K562 (cell line): Measurements from ENCODE around the gene BID. TPM values are rescaled to one million over a fixed set of nuclear protein-coding genes. Genes with fewer than 3 reads are reported as not detected.

Experiments used
- ARID4B ChIP-seq: sonication (generic); formaldehyde crosslinking; IDR thresholded peaks from 2 replicates; pipeline ENCODE4 v1.8.0; 2022; ENCODE audit warnings: mild to moderate bottlenecking, missing genetic modification reagents
- CBX5 ChIP-seq: IDR thresholded peaks from 2 replicates; pipeline ENCODE4 v1.6.1; 2014; ENCODE audit warnings: low read depth, borderline replicate concordance
- CHD2 ChIP-seq: IDR thresholded peaks from 2 replicates; pipeline ENCODE4 v1.6.1; 2011; ENCODE audit warnings: low read depth, low read length
- CREB1 ChIP-seq, 2 experiments: sonication (generic) in 1 of 2; formaldehyde crosslinking in 1 of 2; IDR thresholded peaks; 2 replicates each; pipeline versions ENCODE4 v1.6.1 to v1.8.0; 2012 to 2022; ENCODE audit warnings: inconsistent platforms in 1 of 2, mild to moderate bottlenecking in 1 of 2, missing genetic modification reagents in 1 of 2, moderate library complexity in 1 of 2
- HNRNPUL1 ChIP-seq: fragments of 200-400 bp; formaldehyde crosslinking; IDR thresholded peaks from 2 replicates; pipeline ENCODE4 v1.6.1; 2017; ENCODE audit warnings: low read length
- MAX ChIP-seq: sonication (generic); formaldehyde crosslinking; IDR thresholded peaks from 2 replicates; pipeline ENCODE4 v1.9.0; 2022; ENCODE audit warnings: mild to moderate bottlenecking, missing genetic modification reagents
- NR2C2 ChIP-seq, 2 experiments: fragments of 200-800 bp in 1 of 2; sonication (Bioruptor generic) in 1 of 2; sonication (generic) in 1 of 2; formaldehyde crosslinking in 1 of 2; IDR thresholded peaks; 2 replicates each; pipeline versions ENCODE4 v1.6.1 to v1.8.0; 2016 to 2022; ENCODE audit warnings: mild to moderate bottlenecking in 1 of 2, missing compliant biosample characterization in 1 of 2, missing genetic modification characterization in 1 of 2, missing genetic modification reagents in 1 of 2
- NUFIP1 ChIP-seq: fragments of 450-650 bp; IDR thresholded peaks from 2 replicates; pipeline ENCODE4 v1.6.1; 2018; ENCODE audit not compliant: partially characterized antibody
- PCBP1 ChIP-seq: fragments of 200-400 bp; formaldehyde crosslinking; IDR thresholded peaks from 2 replicates; pipeline ENCODE4 v1.6.1; 2018; ENCODE audit warnings: mild to moderate bottlenecking, low read depth, low read length; ENCODE audit not compliant: poor library complexity, severe bottlenecking
- TAF1 ChIP-seq: IDR thresholded peaks from 2 replicates; pipeline ENCODE4 v1.6.1; 2011; ENCODE audit warnings: mild to moderate bottlenecking, low read length, moderate library complexity; ENCODE audit not compliant: insufficient read depth, control insufficient read depth, severe bottlenecking; ENCODE audit errors: extremely low read depth
- TRIM25 ChIP-seq: fragments of 450-650 bp; IDR thresholded peaks from 2 replicates; pipeline ENCODE4 v1.7.0; 2016; ENCODE audit warnings: borderline replicate concordance
- ZNF57 ChIP-seq: fragments of 450-650 bp; formaldehyde crosslinking; IDR thresholded peaks from 2 replicates; pipeline ENCODE4 v1.4.0; 2020; ENCODE audit warnings: mild to moderate bottlenecking, moderate library complexity
- ZNF76 ChIP-seq: fragments of 250-450 bp; sonication (Bioruptor Pico); IDR thresholded peaks from 2 replicates; pipeline ENCODE4 v1.4.0; 2020; ENCODE audit warnings: mild to moderate bottlenecking, moderate library complexity, borderline replicate concordance
- ZNF764 ChIP-seq: fragments of 250-450 bp; sonication (Bioruptor Pico); IDR thresholded peaks from 2 replicates; pipeline ENCODE4 v1.4.0; 2020; ENCODE audit warnings: low read depth, mild to moderate bottlenecking, moderate library complexity
- polyA plus RNA-seq, 8 experiments: library from polyadenylated mRNA; depleted of rRNA in 4 of 8; stranded (reverse) in 5 of 8; unstranded in 3 of 8; fragments of >200 nt; fragmentation: Nextera tagmentation in 2 of 8; fragmentation: Illumina TruSeq in 1 of 8; extraction: Ambion mirVana in 2 of 8; extraction: Trizol in 1 of 8; gene quantifications; 2 replicates each; pipeline versions ENCODE4 v1.2.1 to v1.2.3, GENCODE V29; 2011 to 2014; ENCODE audit warnings: inconsistent platforms in 1 of 8, missing spikeins in 1 of 8
- total RNA-seq, 7 experiments: library from RNA; depleted of rRNA in 6 of 7; stranded (reverse); fragments of >200 nt in 6 of 7; fragmentation: Illumina TruSeq in 2 of 7; extraction: Trizol in 2 of 7; gene quantifications; 2 replicates each; pipeline versions ENCODE4 v1.2.1 to v1.2.3, GENCODE V29; 2011 to 2021; ENCODE audit warnings: low replicate concordance in 1 of 7

BID gene
- total and polyA plus RNA-seq, 9 of the 15 experiments (the other 6 are each of a cell fraction or from before 2014, with no cell fraction given): 5.2 to 209 (median 63.7) TPM

GRCh38 chr22:17772958-17773605, 1.2 kb downstream of the BID start (continued):
- no peak for TF ChIP-seq ZNF764 (CRISPR knock-in tag)
- no peak for TF ChIP-seq PCBP1
- no peak for TF ChIP-seq CBX5
- no peak for TF ChIP-seq CREB1 (IDR thresholded peaks at IDR 0.05)
- no peak for TF ChIP-seq CREB1 (CRISPR knock-in tag; IDR thresholded peaks at IDR 0.05)
- TF ChIP-seq TRIM25: no peak
- no peak for TF ChIP-seq ZNF76 (CRISPR knock-in tag)
- TF ChIP-seq TAF1: no peak
- TF ChIP-seq ARID4B (CRISPR knock-in tag): no peak
- TF ChIP-seq CHD2: no peak
- TF ChIP-seq HNRNPUL1: no peak
- TF ChIP-seq MAX (CRISPR knock-in tag): no peak
- no peak for TF ChIP-seq NUFIP1
- no peak for TF ChIP-seq ZNF57 (CRISPR knock-in tag)
- TF ChIP-seq NR2C2 (CRISPR knock-in tag; IDR thresholded peaks at IDR 0.05): no peak
- TF ChIP-seq NR2C2 (tag; IDR thresholded peaks at IDR 0.05): no peak
